ENCODE results near the gene AOX1. TPM values are rescaled to one million over a fixed set of nuclear protein-coding genes. Genes with fewer than 3 reads are reported as not detected.

AOX1 gene
- total and polyA plus RNA-seq, 2 experiments from 2014 or later: not detected

GRCh38 chr2:200661477-200661876, 75.7 kb downstream of the AOX1 start:
- no peak for DNase-seq (ENCODE audit: low read depth in 1 of 2, low spot score in 1 of 2)
- Histone ChIP-seq H3K4me1 (ENCODE audit: low read depth) (no peaks in the 10 kb centered on the region), H3K36me3 (no peaks in the 10 kb centered on the region), H3K27ac (no peak overlapping the region), H3K4me3 (no peak overlapping the region), H3K9me3 (ENCODE audit: low read depth) (no peaks in the 10 kb centered on the region), H3K27me3 (no peaks in the 10 kb centered on the region)
- TF ChIP-seq, protein P1, sequence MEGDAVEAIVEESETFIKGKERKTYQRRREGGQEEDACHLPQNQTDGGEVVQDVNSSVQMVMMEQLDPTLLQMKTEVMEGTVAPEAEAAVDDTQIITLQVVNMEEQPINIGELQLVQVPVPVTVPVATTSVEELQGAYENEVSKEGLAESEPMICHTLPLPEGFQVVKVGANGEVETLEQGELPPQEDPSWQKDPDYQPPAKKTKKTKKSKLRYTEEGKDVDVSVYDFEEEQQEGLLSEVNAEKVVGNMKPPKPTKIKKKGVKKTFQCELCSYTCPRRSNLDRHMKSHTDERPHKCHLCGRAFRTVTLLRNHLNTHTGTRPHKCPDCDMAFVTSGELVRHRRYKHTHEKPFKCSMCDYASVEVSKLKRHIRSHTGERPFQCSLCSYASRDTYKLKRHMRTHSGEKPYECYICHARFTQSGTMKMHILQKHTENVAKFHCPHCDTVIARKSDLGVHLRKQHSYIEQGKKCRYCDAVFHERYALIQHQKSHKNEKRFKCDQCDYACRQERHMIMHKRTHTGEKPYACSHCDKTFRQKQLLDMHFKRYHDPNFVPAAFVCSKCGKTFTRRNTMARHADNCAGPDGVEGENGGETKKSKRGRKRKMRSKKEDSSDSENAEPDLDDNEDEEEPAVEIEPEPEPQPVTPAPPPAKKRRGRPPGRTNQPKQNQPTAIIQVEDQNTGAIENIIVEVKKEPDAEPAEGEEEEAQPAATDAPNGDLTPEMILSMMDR (IDR thresholded peaks at IDR 0.05; ENCODE audit: low read depth, low read length): no peak

GRCh38 chr2:200662727-200663126, 76.9 kb downstream of the AOX1 start:
- Histone ChIP-seq H3K4me3 (no peak overlapping the region), H3K36me3 (no peaks in the 10 kb centered on the region), H3K4me1 (ENCODE audit: low read depth) (no peaks in the 10 kb centered on the region), H3K27ac (no peak overlapping the region), H3K9me3 (ENCODE audit: low read depth) (no peaks in the 10 kb centered on the region), H3K27me3 (no peaks in the 10 kb centered on the region)
- TF ChIP-seq, protein P1 (IDR thresholded peaks at IDR 0.05; ENCODE audit: low read depth, low read length): no peak
- DNase-seq (ENCODE audit: low read depth in 1 of 2, low spot score in 1 of 2): peak in 1 of 2 donors; percentile 55

- Histone ChIP-seq H3K9me3 (ENCODE audit: low read depth) (no peaks in the 10 kb centered on the region), H3K36me3 (no peaks in the 10 kb centered on the region), H3K4me1 (ENCODE audit: low read depth) (no peaks in the 10 kb centered on the region), H3K27ac (no peak overlapping the region), H3K27me3 (no peaks in the 10 kb centered on the region), H3K4me3 (no peak overlapping the region)
- TF ChIP-seq, protein P1 (IDR thresholded peaks at IDR 0.05; ENCODE audit: low read depth, low read length): no peak
- DNase-seq (ENCODE audit: low read depth in 1 of 2, low spot score in 1 of 2): no peak
These were observed 79.1 kb downstream of the AOX1 start for GRCh38 chr2:200664770-200665494.

DNA sequence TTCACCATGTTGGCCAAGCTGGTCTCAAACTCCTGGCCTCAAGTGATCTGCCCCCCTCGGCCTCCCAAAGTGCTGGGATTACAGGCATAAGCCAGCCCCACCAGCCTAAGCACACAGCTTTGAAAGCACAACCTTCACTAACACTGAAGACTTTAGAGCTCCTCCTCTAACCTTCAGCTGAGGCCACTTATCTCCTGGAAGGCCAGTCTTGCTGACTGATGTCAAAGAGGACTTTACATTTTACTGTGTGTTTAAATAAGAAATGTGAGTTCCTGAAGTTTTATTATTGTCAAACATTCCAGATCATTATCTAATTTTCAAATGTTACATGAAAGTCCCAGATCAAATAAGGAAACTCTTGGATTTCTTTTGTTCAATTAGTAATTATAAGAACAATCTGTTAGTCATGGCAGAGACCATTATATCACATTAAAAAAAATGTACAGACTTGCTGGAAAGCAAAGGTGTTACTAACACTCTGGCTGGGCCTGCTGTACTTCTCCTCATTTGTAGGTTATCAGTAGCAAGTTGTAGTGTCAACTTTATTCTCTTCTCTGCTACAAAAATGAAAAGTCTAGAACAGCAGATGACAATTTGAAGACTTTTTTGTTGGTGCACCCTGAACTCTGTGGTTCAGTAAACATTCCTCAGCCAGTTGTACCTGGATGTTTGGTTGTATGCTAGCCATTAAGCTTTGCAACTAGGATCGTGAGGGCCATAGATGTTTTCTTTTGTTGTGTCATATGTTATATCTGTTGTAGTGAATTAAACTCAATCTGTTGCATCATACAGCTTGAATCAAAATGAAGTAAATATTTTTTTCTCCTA, 80.0 kb downstream of the AOX1 start:
- no peaks in the 10 kb centered on the region for H3K36me3 ChIP-seq
- no peak for DNase-seq (ENCODE audit: low read depth in 1 of 2, low spot score in 1 of 2)
- TF ChIP-seq, protein P1 (IDR thresholded peaks at IDR 0.05; ENCODE audit: low read depth, low read length): no peak
- H3K9me3 ChIP-seq (ENCODE audit: low read depth): no peaks in the 10 kb centered on the region
- H3K27me3 ChIP-seq: no peaks in the 10 kb centered on the region
- no peak overlapping the region for H3K4me3 ChIP-seq
- H3K4me1 ChIP-seq (ENCODE audit: low read depth): no peaks in the 10 kb centered on the region
- no peak overlapping the region for H3K27ac ChIP-seq

DNA sequence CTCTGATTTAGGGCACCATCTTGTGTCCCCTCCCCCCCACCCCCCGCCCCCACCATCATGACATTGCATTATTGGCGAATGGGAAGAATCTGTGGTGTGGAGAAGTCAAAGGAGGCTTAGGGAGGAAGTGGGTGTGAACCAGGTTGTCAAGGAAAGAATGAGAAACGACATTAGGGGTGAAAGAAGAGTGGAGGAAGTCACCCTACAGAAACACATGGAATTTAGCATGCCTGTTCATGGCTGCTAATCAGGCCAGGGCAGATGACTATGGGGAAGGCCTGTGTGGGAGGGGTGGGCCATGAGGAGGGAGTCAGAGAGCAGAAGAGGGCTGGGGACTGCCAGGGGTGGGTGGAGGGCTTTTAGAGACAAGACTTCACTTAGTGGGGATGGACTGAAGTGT, 81.6 kb downstream of the AOX1 start:
- Histone ChIP-seq H3K4me1 (ENCODE audit: low read depth) (no peaks in the 10 kb centered on the region), H3K27ac (no peak overlapping the region), H3K4me3 (no peak overlapping the region), H3K36me3 (no peaks in the 10 kb centered on the region), H3K9me3 (ENCODE audit: low read depth) (no peaks in the 10 kb centered on the region), H3K27me3 (no peaks in the 10 kb centered on the region)
- DNase-seq (ENCODE audit: low read depth in 1 of 2, low spot score in 1 of 2): no peak
- TF ChIP-seq, protein P1 (IDR thresholded peaks at IDR 0.05; ENCODE audit: low read depth, low read length): no peak
